ENCODE measurements around the gene FBXW9. TPM values are rescaled to one million over a fixed set of nuclear protein-coding genes. Genes with fewer than 3 reads are reported as not detected.

FBXW9 gene
- total and polyA plus RNA-seq, 2 experiments from 2014 or later = 6.6 to 19.4 TPM

GRCh38 chr19:12705654-12706331 lies 9.4 kb upstream of the FBXW9 start:
- no peak overlapping the region for H3K4me3 ChIP-seq
- H3K36me3 ChIP-seq (ENCODE audit: insufficient read depth) = peaks cover 75% of the 10 kb centered on the region
- H3F3A ChIP-seq (replicated peaks; ENCODE audit: low read depth) = peaks cover 61% of the 10 kb centered on the region
- H3K4me1 ChIP-seq (ENCODE audit: insufficient read depth) = no peaks in the 10 kb centered on the region
- H3K4me1 Mint-ChIP-seq = peaks cover 9% of the 10 kb centered on the region; the same call in 2 of the 3 replicates
- H3K36me3 Mint-ChIP-seq (ENCODE audit: low read depth) = peaks cover 93% of the 10 kb centered on the region
- H3K79me2 ChIP-seq (replicated peaks; ENCODE audit: insufficient read depth) = peaks cover 4% of the 10 kb centered on the region; the same call in 1 of the 2 replicates
- no peaks in the 10 kb centered on the region for H3K27me3 ChIP-seq (ENCODE audit: insufficient read depth)
- H4K20me1 ChIP-seq (replicated peaks; ENCODE audit: insufficient read depth) = peaks cover 26% of the 10 kb centered on the region
- H3K9me2 ChIP-seq (ENCODE audit: insufficient read depth) = no peaks in the 10 kb centered on the region
- DNase-seq (ENCODE audit: low spot score) (no peak), ATAC-seq (no peak)
- peaks cover 15% of the 10 kb centered on the region for H3K27me3 Mint-ChIP-seq (ENCODE audit: insufficient read depth, low read depth, poor library complexity)
- no peak for TF ChIP-seq ZNF462 (CRISPR knock-in tag; IDR thresholded peaks at IDR 0.05)
- TF ChIP-seq REST (IDR thresholded peaks at IDR 0.05; ENCODE audit: unreplicated experiment) = no peak
- no peak for TF ChIP-seq STAT1 (IDR thresholded peaks at IDR 0.05; ENCODE audit: unreplicated experiment)
- TF ChIP-seq EZH2 (IDR thresholded peaks at IDR 0.05; ENCODE audit: low read depth, unreplicated experiment) = no peak
- no peak for TF ChIP-seq CREB1 (CRISPR knock-in tag; IDR thresholded peaks at IDR 0.05; ENCODE audit: low read depth)
- TF ChIP-seq CTCF (conservative IDR thresholded peaks at IDR 0.05; ENCODE audit: low read depth in 2 of 2) = no peak
- no peak for TF ChIP-seq EZH2phosphoT487 (IDR thresholded peaks at IDR 0.05; ENCODE audit: unreplicated experiment)
- no peak for TF ChIP-seq ZNF331 (CRISPR knock-in tag; IDR thresholded peaks at IDR 0.05; ENCODE audit: low read depth)
- no peak for TF ChIP-seq JUNB (IDR thresholded peaks at IDR 0.05; ENCODE audit: unreplicated experiment)
- no peak for TF ChIP-seq ETS1 (IDR thresholded peaks at IDR 0.05)
- TF ChIP-seq NANOG (IDR thresholded peaks at IDR 0.05; ENCODE audit: borderline replicate concordance) = no peak
- no peak for TF ChIP-seq POLR2AphosphoS5 (IDR thresholded peaks at IDR 0.05; ENCODE audit: low read depth)
- TF ChIP-seq ZNF114 (CRISPR knock-in tag; IDR thresholded peaks at IDR 0.05) = no peak
- no peak overlapping the region for H3K4me2 ChIP-seq
- H3K27ac Mint-ChIP-seq = peak overlapping the region; percentile 59; the same call in 1 of the 2 replicates
- no peaks in the 10 kb centered on the region for H3K9me3 Mint-ChIP-seq
- no peak overlapping the region for H3K27ac ChIP-seq (ENCODE audit: low read depth)
- H2AFZ ChIP-seq = no peak overlapping the region
- no peak overlapping the region for H3K4me3 Mint-ChIP-seq
